Measurements from ENCODE around the gene NLRP12.
"Not testable (repeated sequence)": the region's sequence is repeated elsewhere in the genome, so short reads cannot be mapped to it uniquely, and the experiment has no call there.

The NLRP12 gene, protein sequence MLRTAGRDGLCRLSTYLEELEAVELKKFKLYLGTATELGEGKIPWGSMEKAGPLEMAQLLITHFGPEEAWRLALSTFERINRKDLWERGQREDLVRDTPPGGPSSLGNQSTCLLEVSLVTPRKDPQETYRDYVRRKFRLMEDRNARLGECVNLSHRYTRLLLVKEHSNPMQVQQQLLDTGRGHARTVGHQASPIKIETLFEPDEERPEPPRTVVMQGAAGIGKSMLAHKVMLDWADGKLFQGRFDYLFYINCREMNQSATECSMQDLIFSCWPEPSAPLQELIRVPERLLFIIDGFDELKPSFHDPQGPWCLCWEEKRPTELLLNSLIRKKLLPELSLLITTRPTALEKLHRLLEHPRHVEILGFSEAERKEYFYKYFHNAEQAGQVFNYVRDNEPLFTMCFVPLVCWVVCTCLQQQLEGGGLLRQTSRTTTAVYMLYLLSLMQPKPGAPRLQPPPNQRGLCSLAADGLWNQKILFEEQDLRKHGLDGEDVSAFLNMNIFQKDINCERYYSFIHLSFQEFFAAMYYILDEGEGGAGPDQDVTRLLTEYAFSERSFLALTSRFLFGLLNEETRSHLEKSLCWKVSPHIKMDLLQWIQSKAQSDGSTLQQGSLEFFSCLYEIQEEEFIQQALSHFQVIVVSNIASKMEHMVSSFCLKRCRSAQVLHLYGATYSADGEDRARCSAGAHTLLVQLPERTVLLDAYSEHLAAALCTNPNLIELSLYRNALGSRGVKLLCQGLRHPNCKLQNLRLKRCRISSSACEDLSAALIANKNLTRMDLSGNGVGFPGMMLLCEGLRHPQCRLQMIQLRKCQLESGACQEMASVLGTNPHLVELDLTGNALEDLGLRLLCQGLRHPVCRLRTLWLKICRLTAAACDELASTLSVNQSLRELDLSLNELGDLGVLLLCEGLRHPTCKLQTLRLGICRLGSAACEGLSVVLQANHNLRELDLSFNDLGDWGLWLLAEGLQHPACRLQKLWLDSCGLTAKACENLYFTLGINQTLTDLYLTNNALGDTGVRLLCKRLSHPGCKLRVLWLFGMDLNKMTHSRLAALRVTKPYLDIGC

GRCh38 chr19:53824134-53824611, at the start of gene NLRP12:
Gene NLRP12 (minus strand): TSS chr19:53824314. CDS start chr19:53824174, 140 bp downstream.
- DNase-seq, result no peak

DNA sequence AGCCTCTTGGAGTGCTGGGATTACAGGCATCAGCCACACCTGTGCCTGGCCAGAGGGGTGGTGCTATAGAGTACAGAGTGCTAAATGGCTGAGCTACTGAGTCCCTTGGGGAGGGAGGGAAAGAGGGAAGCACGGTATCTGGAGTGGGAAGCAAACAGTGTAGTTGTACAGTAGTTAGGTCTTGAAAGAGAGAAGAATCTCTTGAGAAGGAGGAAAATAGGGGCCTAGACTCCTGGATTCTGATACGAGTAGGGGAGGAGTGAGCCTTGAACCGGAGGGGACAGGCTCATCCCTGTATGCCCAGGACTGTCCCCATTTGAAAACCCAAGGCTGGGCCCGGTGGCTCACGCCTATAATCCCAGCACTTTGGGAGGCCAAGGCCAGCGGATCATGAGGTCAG, 48.6 kb upstream of the NLRP12 start:
- DNase-seq, result no peak

- DNase-seq, result no peak
These were observed 47.3 kb upstream of the NLRP12 start for GRCh38 chr19:53871454-53871853.

DNA sequence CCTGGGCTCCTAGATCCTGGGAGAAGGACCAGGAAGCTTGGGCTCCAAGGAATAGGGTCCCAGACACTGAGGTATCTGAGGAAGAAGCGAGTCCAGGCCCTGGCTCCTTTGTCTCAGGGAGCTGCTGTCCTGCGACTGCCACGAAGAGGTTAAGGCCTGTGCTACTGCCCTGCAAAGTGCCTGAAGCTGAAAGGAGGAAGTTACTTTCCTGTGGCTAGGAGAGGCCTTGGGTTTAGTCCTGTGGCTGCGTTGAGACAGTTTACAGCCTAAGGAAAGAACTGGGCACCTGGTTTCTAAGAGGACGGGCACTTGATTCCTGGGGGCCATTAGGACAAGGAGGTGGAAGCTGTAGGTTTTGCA, 46.4 kb upstream of the NLRP12 start:
- no peak for DNase-seq

DNA sequence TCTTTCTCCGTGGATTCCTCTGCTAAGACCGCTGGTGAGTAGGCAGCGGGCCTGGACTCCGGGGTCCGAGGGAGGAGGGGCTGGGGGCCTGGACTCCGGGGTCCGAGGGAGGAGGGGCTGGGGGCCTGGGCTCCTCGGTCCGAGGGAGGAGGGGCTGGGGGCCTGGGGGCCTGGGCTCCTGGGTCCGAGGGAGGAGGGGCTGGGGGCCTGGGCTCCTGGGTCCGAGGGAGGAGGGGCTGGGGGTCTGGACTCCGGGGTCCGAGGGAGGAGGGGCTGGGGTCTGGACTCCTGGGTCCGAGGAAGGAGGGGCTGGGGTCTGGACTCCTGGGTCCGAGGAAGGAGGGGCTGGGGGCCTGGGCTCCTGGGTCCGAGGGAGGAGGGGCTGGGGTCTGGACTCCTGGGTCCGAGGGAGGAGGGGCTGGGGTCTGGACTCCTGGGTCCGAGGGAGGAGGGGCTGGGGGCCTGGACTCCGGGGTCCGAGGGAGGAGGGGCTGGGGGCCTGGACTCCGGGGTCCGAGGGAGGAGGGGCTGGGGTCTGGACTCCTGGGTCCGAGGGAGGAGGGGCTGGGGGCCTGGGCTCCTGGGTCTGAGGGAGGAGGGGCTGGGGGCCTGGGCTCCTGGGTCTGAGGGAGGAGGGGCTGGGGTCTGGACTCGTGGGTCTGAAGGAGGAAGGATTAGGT, 45.8 kb upstream of the NLRP12 start:
- DNase-seq, result not testable (repeated sequence)

- DNase-seq, result peak; percentile 42
These were observed 45.0 kb upstream of the NLRP12 start for GRCh38 chr19:53868892-53869804.

DNA sequence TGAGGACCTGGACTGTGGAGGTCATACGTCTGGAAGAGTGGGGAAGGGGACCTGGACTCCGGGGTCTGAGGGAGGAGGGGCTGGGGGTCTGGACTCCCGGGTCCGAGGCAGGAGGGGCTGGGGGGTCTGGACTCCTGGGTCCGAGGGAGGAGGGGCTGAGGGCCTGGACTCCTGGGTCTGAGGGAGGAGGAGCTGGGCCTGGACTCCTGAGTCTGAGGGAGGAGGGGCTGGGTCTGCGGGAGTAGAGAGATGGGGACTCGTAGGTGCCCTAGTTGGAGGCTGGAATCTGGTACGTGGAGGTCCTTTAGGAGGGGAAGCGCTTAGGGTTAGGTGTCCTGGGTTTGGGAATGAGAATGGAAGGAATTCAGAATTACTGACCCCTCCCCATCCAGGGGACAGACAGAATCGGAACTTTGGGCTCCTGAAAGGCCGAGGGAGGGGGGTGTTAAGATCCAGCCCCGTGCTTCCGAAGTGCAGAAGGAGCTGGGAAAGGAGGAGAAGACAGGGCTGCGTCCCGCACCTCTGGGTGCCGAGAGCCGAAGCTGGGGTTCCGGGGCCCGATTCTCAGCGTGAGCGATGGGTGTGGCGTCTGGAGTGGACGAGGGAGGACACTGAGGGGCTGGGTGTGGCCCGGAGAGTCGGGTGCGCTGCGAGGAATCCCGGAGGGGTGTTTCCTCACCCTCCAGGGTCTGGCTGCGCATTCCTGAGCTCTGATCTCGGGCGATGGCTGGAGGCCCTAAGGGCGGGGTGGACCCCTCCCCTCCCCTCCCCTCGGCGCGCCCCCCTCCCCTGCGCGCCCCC, 44.2 kb upstream of the NLRP12 start:
- peak; percentile 16 for DNase-seq

DNA sequence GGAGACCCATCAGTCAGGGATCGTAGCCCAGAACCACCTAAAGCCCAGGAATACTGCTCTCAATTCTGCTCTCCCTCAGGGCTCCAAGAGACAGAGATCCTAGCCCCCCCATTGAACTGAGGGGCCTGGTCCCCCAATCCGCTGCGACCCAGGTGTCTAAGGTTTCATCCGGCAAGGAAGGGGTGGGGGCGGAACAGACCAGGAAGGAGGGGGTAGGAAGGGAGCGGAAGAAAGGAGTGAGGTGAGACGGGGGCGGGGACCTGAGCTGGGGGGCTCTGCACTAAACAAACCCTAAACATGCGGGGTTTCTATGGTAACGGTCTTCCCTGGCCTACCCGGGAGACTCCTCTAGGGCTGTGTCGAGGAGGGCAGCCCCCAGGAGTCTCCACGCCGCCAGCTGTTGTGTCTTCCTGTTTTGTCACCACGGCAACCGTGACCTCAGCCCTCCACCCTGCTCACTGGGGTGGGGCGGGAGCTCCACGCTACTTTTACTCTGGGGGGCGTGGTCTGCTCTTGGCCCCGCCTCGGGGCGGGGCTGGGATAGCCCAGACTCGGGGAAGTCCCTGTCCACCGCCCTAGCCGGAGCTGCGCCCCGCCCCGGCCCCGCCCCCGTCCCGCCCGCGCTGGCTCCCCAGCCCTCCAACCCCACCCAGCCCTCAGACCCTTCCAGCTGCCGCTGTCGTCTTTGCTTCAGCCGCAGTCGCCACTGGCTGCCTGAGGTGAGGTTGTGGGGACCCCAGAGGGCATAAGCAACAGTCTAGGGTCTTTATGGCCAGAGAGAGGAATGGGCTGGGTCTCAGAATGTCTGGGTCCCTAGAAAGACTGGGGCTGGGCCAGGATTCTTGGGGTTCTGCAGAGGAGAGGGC, 43.3 kb upstream of the NLRP12 start, which contains the start of gene MYADM:
MYADM (plus strand) TSS at position 659 of the 866 bp plus-strand sequence. CDS start 5,647 bp downstream, outside the sequence.
- DNase-seq, result peak; percentile 94

DNA sequence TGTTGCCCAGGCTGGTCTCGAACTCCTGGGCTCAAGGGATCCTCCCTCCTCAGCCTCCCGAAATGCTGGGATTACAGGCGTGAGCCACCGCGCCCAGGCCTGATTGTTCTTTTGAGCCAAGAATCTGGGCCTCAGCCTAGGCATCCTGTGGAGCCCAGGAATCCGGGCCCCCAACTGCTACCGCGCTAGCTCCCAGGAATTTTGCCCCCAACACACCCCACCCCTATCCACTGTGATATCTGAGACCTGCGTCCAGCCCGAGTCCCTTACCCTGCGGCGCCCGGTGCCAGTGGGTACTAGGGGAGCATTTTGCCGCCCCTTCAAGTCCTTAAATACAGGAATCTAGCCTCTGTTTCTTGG, 42.7 kb upstream of the NLRP12 start:
- DNase-seq, result peak; percentile 30

DNA sequence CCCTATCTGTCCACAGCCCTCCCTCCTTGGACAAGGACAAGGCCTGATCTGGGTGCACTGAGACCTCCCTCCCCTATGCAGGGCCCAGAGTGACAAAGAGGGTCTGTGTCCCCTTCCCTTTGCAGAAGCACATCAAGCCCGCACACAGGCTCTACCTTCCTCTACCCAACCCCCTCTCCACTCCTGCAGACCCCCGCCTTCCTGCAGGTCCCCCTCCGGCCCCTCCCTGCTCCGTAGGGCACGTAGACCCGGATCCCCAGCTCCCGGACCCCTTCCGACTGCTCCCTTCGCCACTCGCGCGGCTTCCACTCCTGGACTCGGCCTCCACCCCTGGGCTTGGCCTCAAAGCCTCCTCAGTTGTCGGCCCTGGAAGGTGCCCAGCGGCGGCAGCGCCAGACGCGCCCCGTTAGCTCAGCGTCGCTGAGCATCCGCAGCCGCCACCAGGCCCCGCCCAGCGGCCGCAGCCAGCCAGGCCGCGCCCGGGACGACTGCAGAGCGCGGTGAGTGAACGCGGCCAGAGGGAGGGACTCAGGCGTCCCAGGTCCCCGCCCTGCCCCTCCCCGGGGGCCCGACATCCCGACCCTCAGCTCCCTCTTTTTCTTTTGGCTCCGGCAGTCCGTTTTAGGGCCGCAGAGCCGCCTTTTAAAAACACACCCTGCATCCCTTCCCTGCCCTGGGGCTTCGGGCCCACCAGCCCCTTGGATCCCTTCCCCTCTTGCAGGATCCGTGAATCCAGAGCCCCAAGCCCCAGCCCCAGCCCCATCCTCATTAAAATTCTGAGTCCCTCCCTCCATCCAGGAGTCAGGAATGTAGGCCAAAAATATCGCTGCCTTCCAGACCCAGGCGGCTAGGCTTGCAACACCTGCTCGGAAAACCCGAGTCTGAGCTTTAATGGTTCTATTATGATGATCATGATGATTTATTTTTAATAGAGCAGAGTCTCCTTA, 42.1 kb upstream of the NLRP12 start:
- peak; percentile 57 for DNase-seq

DNA sequence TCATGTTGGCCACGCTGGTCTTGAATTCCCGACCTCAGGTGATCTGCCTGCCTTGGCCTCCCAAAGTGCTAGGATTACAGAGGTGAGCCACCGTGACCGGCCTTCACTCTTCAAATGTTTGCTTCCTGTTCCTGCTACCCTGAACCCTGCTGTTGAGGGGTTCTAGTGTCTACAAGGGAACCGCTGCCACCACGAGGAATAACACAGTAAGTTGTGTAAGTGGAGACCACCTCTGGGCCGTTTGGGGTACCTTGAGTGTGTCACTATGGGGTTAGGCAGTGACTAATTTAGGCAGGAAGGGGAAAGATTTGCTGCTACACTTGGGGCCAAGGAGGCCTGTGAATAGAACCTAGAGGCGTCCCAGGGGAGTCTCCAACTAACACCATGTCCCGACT, 41.4 kb upstream of the NLRP12 start:
- no peak for DNase-seq

DNA sequence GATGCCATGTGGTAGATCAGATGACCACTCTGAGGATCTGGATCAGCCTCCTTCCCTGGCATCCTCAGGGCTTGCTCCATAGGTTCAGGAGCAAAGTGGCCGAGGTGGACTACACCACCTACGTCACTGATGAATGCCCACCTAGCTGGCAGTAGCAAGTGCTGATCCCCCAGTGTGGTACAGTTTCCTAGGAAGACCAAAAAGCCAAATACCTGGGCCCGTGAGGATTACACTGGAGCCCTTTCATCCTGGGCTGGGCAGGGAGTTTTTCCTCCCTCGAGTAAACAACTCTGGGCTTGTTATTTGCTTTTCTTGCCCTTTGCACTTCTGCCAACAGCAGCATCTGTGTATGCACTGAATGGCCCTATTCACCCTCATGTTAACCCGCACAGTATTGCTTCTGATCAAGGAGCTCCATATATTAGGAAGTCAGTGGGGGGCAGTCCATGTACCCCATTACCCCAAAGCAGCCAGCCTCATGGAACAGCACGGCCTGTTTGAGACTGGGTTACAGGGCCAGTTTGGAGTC, 40.3 kb upstream of the NLRP12 start:
- DNase-seq, result no peak

GRCh38 chr19:53853707-53854106, 29.6 kb upstream of the NLRP12 start:
- no peak for DNase-seq

DNA sequence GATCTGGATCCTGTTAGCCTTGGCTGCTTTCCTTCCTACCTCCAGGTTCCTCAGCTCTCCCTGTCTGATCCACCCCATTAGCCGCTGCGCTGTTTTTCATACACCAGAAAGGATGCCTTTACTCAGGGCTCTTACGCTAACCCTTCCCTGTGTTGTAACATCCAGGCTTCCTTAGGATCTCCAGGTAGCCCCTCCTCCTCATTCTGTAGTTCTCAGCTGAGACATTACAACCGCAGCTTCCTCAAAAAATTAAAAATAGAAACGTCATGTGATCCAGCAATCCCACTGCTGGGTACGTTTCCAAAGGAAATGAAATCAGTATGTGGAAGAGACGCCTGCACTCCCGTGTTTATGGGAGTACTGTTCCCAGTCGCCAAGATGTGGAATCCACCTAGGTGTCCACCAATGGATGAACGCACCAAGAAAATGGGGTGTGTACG, 25.1 kb upstream of the NLRP12 start:
- no peak for DNase-seq

DNA sequence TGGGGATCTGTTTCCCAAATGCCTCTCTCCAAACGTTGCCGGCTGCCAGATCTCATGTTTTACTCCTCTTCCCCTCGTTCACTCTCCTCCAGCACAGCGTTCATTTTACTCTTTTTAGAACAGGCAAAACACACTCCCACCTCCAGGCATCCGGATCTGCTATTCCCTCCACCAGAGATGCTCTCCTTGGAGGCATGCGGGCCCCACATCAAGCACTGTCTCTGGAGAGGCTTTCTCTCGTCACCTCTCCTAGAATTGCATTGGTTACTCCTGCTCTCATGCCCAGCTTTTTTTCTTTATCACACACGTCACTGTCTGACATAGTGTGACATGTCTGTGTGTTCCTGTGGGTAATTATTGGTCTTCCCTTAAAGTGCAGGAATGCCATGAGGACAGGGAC, 23.4 kb upstream of the NLRP12 start:
- no peak for DNase-seq

GRCh38 chr19:53844849-53845246, 20.7 kb upstream of the NLRP12 start:
- DNase-seq, result no peak

- DNase-seq, result not testable (repeated sequence)
These were observed 16.8 kb upstream of the NLRP12 start for GRCh38 chr19:53840914-53841313.

GRCh38 chr19:53840241-53840640, 16.1 kb upstream of the NLRP12 start:
- not testable (repeated sequence) for DNase-seq
